NCI-H2196 (cell line): ENCODE measurements around the gene GORASP2.

Source experiments
- DNase-seq: peaks from one replicate; lab custom pipeline; 2025; ENCODE audit not compliant: unreplicated experiment; lab: John Stamatoyannopoulos, UW

GORASP2 gene

GRCh38 chr2:170996316-170996715, 67.3 kb downstream of the GORASP2 start:
- no peak for DNase-seq

GRCh38 chr2:170997893-170998597, 69.0 kb downstream of the GORASP2 start:
- no peak for DNase-seq

GRCh38 chr2:170999654-171000053, 70.6 kb downstream of the GORASP2 start:
- no peak for DNase-seq

- no peak for DNase-seq
Observed at GRCh38 chr2:171004363-171004762, 75.3 kb downstream of the GORASP2 start.

- DNase-seq = no peak
Observed at GRCh38 chr2:171004833-171005232, 75.8 kb downstream of the GORASP2 start.

- no peak for DNase-seq
Observed at GRCh38 chr2:171008550-171009205, 79.6 kb downstream of the GORASP2 start.

- no peak for DNase-seq
Observed at GRCh38 chr2:171009386-171009785, 80.3 kb downstream of the GORASP2 start.

- DNase-seq = no peak
Observed at GRCh38 chr2:171013851-171014250, 84.8 kb downstream of the GORASP2 start.

GRCh38 chr2:171016125-171016524, 87.1 kb downstream of the GORASP2 start:
- no peak for DNase-seq
